ENCODE measurements around the gene SERPING1. TPM values are rescaled to one million over a fixed set of nuclear protein-coding genes. Genes with fewer than 3 reads are reported as not detected.

Gene SERPING1
- total RNA-seq, 1 donor from 2014 or later = 62.5 TPM

DNA sequence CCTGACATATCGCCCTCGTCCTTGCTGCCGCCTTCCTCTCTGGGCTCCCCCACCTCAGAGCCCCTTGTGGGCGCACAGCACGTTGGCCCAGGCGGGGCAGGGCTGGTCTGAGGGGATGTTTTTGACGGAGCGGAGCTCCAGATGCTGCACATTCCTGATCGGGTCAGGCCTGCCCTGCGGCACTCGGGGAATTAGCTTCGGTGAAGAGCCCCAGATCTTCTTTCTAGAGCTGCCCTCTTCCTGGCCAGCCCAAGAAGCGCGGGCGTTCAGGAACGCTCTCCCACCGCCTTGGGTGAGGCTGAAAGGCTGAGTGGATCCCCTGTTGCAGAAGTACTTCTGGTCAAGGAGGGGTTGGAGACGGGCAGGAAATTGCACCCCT, 40.1 kb downstream of the SERPING1 start:
- Histone ChIP-seq H3K9ac (ENCODE audit: low read length) (peak overlapping the region; percentile 93), H3K4me1 (ENCODE audit: insufficient read depth, low read length) (peaks cover 23% of the 10 kb centered on the region), H3K27ac (ENCODE audit: low read depth, low read length) (peak overlapping the region; percentile 90), H3K79me2 (ENCODE audit: insufficient read depth, low read length) (peaks cover 40% of the 10 kb centered on the region), H3K36me3 (ENCODE audit: insufficient read depth, low read length) (no peaks in the 10 kb centered on the region), H3K4me3 (ENCODE audit: insufficient read depth, low read depth, low read length) (peak overlapping the region; percentile 94), H3K4me2 (ENCODE audit: low read length) (peak overlapping the region; percentile 100), H3K9me3 (ENCODE audit: insufficient read depth, low read depth, low read length) (no peaks in the 10 kb centered on the region), H4K20me1 (ENCODE audit: insufficient read depth, low read length) (peaks cover 32% of the 10 kb centered on the region), H3K27me3 (ENCODE audit: insufficient read depth, low read length) (peaks cover 13% of the 10 kb centered on the region), H2AFZ (ENCODE audit: low read depth, low read length) (peak overlapping the region; percentile 98)
- Mint-ChIP-seq H3K9me3 (ENCODE audit: unreplicated experiment) (no peaks in the 10 kb centered on the region), H3K4me3 (ENCODE audit: unreplicated experiment) (peak overlapping the region; percentile 95), H3K27me3 (ENCODE audit: low read depth, unreplicated experiment) (peaks cover 10% of the 10 kb centered on the region), H3K4me1 (ENCODE audit: low read depth, unreplicated experiment) (peaks cover 18% of the 10 kb centered on the region), H3K27ac (ENCODE audit: unreplicated experiment) (peak overlapping the region; percentile 80), H3K36me3 (ENCODE audit: low read depth, unreplicated experiment) (no peaks in the 10 kb centered on the region)
- no peak for TF ChIP-seq CTCF (IDR thresholded peaks at IDR 0.05; ENCODE audit: insufficient read depth, low read depth, low read length)
- TF ChIP-seq EZH2 (IDR thresholded peaks at IDR 0.05; ENCODE audit: insufficient read depth, low read length) = no peak
- no peak for FAIRE-seq
- no peak for DNase-seq (ENCODE audit: low read depth)

DNA sequence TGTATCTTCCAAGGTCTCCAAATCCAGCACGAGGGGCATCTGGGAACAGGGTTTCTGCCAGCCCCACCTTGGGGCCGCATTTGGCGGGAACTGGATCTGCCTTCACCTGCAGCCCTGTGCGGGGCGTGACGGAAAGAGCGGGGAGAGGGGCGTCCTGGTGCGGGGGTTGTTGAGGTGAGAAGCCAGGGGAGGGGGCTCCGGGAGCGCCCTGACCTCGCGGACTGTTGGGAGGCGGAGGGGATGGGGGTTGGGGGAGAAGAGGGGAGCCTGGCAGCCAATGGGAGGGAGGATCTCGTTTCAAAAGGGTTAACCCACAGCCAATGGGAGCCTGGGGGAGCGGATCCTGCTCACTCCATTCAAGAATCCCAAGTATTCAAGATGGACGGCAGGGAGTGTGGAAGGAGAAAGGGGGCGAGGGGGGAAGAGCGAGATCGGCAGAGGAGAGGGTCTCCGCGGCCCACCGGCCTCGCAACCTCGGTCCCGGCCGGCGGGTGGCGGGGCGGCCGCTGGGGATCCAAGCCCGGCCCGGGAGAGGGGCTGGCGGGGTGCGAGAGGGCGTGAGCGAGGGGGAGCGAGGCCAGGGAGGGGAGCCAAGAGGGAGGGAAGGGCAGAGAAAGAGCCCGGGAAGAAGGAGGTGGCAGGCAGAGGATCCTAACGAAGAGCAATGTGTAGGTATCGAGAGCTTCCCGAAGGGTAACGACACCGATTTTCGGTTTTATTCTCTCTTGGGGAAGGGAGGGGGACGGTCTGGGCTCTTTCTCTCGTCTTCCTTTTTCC, 40.7 kb downstream of the SERPING1 start:
- H3K4me2 ChIP-seq (ENCODE audit: low read length) = peak overlapping the region; percentile 100
- H3K9me3 ChIP-seq (ENCODE audit: insufficient read depth, low read depth, low read length) = no peaks in the 10 kb centered on the region
- peaks cover 23% of the 10 kb centered on the region for H3K4me1 ChIP-seq (ENCODE audit: insufficient read depth, low read length)
- TF ChIP-seq CTCF (IDR thresholded peaks at IDR 0.05; ENCODE audit: insufficient read depth, low read depth, low read length) (no peak), EZH2 (IDR thresholded peaks at IDR 0.05; ENCODE audit: insufficient read depth, low read length) (no peak)
- H3K4me3 Mint-ChIP-seq (ENCODE audit: unreplicated experiment) = peak overlapping the region; percentile 95
- peak; percentile 62 for FAIRE-seq
- peak overlapping the region; percentile 93 for H3K9ac ChIP-seq (ENCODE audit: low read length)
- H3K36me3 Mint-ChIP-seq (ENCODE audit: low read depth, unreplicated experiment) = no peaks in the 10 kb centered on the region
- DNase-seq (ENCODE audit: low read depth) = peak; percentile 76
- H3K4me1 Mint-ChIP-seq (ENCODE audit: low read depth, unreplicated experiment) = peaks cover 21% of the 10 kb centered on the region
- peak overlapping the region; percentile 80 for H3K27ac Mint-ChIP-seq (ENCODE audit: unreplicated experiment)
- peak overlapping the region; percentile 98 for H2AFZ ChIP-seq (ENCODE audit: low read depth, low read length)
- peaks cover 9% of the 10 kb centered on the region for H3K27me3 Mint-ChIP-seq (ENCODE audit: low read depth, unreplicated experiment)
- H3K4me3 ChIP-seq (ENCODE audit: insufficient read depth, low read depth, low read length) = peak overlapping the region; percentile 94
- peaks cover 11% of the 10 kb centered on the region for H3K27me3 ChIP-seq (ENCODE audit: insufficient read depth, low read length)
- H3K27ac ChIP-seq (ENCODE audit: low read depth, low read length) = peak overlapping the region; percentile 90
- peaks cover 40% of the 10 kb centered on the region for H3K79me2 ChIP-seq (ENCODE audit: insufficient read depth, low read length)
- H3K36me3 ChIP-seq (ENCODE audit: insufficient read depth, low read length) = no peaks in the 10 kb centered on the region
- H3K9me3 Mint-ChIP-seq (ENCODE audit: unreplicated experiment) = no peaks in the 10 kb centered on the region
- H4K20me1 ChIP-seq (ENCODE audit: insufficient read depth, low read length) = peaks cover 38% of the 10 kb centered on the region

DNA sequence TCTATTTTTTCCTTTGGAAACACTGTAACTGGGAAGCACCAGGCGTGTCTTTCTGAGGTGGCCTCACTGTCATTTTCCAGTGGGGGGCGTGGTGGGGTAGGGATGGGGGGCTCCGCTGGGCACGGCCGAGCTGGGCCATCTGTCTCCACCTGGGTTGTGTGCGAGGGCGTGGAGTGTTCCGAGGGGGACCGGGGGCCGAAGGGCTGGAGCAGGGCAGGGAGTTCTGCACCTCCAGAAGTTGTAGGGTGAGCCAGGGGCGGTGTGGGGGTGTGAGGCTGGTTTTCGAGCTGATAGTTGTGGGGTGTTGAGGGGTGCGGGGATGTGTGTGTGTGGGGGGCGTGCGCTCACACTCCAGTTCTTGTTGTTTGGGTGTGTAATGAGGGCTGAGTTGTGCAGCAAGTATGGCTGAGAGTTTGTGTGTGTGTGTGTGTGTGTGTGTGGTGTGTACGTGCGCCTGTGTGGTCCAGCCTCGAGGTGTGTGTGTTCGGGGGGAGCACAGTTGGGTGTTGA, 41.4 kb downstream of the SERPING1 start:
- Mint-ChIP-seq H3K27me3 (ENCODE audit: low read depth, unreplicated experiment) (peaks cover 7% of the 10 kb centered on the region), H3K36me3 (ENCODE audit: low read depth, unreplicated experiment) (no peaks in the 10 kb centered on the region), H3K9me3 (ENCODE audit: unreplicated experiment) (no peaks in the 10 kb centered on the region), H3K27ac (ENCODE audit: unreplicated experiment) (peak overlapping the region; percentile 80), H3K4me3 (ENCODE audit: unreplicated experiment) (peak overlapping the region; percentile 95), H3K4me1 (ENCODE audit: low read depth, unreplicated experiment) (peaks cover 28% of the 10 kb centered on the region)
- peaks cover 23% of the 10 kb centered on the region for H3K4me1 ChIP-seq (ENCODE audit: insufficient read depth, low read length)
- H3K27me3 ChIP-seq (ENCODE audit: insufficient read depth, low read length) = peaks cover 11% of the 10 kb centered on the region
- peak overlapping the region; percentile 98 for H2AFZ ChIP-seq (ENCODE audit: low read depth, low read length)
- peaks cover 40% of the 10 kb centered on the region for H3K79me2 ChIP-seq (ENCODE audit: insufficient read depth, low read length)
- no peaks in the 10 kb centered on the region for H3K36me3 ChIP-seq (ENCODE audit: insufficient read depth, low read length)
- peak overlapping the region; percentile 94 for H3K4me3 ChIP-seq (ENCODE audit: insufficient read depth, low read depth, low read length)
- TF ChIP-seq CTCF (IDR thresholded peaks at IDR 0.05; ENCODE audit: insufficient read depth, low read depth, low read length) = no peak
- TF ChIP-seq EZH2 (IDR thresholded peaks at IDR 0.05; ENCODE audit: insufficient read depth, low read length) = no peak
- peaks cover 45% of the 10 kb centered on the region for H4K20me1 ChIP-seq (ENCODE audit: insufficient read depth, low read length)
- peak overlapping the region; percentile 100 for H3K4me2 ChIP-seq (ENCODE audit: low read length)
- peak overlapping the region; percentile 93 for H3K9ac ChIP-seq (ENCODE audit: low read length)
- H3K9me3 ChIP-seq (ENCODE audit: insufficient read depth, low read depth, low read length) = no peaks in the 10 kb centered on the region
- FAIRE-seq (no peak), DNase-seq (ENCODE audit: low read depth) (no peak)
- H3K27ac ChIP-seq (ENCODE audit: low read depth, low read length) = peak overlapping the region; percentile 90
